Measurements from ENCODE around the gene RIC1. TPM values are rescaled to one million over a fixed set of nuclear protein-coding genes. Genes with fewer than 3 reads are reported as not detected.
"Not testable (repeated sequence)": the region's sequence is repeated elsewhere in the genome, so short reads cannot be mapped to it uniquely, and the experiment has no call there.

The RIC1 gene
- total RNA-seq, 2 experiments from 2014 or later, result 17.7 to 20.2 TPM

DNA sequence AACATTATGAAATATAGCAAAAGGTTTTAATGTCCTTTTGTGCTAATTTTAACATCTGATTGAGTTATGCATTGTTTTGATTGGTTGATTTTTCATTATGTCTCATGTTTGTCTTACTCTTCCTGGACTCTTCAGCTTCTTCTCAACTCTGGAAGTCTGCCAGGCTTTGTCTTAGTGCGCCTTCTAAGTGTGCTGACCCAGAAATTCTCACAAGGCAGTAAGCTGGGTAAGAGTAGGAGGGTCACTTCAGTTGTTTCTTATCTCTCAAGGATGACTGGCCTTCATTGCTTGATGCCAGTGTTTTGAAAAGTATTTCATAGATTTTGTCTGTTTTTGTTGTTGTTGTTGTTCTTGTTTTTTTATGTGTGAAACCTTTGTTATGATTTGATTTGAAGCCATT lies 59.2 kb downstream of the RIC1 start:
- no peaks in the 10 kb centered on the region for H3K27me3 Mint-ChIP-seq
- H3K4me3 Mint-ChIP-seq, result no peak overlapping the region
- H3K9me3 Mint-ChIP-seq, result peaks cover 9% of the 10 kb centered on the region
- no peak overlapping the region for H3K27ac Mint-ChIP-seq
- peaks cover 15% of the 10 kb centered on the region for H3K36me3 Mint-ChIP-seq (ENCODE audit: low read depth)
- CTCF ChIA-PET, result no interaction called here
- POLR2A ChIA-PET, result no interaction called here
- DNase-seq, result no peak
- H3K4me1 Mint-ChIP-seq, result no peaks in the 10 kb centered on the region

DNA sequence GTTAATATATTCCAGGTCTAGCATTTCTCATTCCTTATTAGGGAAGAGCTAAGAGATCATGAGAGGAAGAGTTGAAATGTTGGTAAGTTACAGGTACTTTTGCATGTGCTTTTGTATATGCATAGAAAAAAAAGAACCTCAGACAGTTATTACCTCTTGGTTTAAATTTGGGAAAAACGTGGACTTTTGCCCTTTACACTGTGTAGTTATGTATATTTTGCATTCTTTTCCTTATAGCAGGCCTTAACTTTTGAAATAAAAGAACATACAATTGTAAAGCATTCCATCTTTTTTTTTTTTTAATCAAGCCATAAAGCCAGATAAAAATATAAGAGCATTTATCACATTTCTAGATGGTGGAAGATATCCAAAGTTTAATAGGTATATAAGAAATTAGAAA lies 61.4 kb downstream of the RIC1 start:
- CTCF ChIA-PET, result no interaction called here
- POLR2A ChIA-PET, result no interaction called here

DNA sequence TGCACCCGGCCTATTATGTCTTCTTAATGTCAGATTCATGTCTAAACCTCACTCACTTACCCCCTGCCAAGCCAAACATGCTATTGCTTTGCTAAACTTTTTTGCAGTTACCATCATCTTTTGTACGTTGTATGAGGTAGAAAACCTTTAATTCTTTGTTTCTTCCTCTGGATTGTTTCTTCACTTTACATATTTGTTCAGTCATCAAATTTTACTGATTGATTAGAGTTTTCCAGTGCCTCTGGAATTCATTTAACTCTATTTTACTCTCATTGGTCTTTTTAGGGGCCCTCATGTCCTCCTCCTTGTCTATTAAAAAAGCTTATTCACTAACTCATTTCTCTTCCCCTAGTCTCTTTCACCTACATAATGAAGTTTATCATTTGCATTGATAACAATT lies 67.0 kb downstream of the RIC1 start:
- Mint-ChIP-seq H3K36me3 (ENCODE audit: low read depth) (peaks cover 18% of the 10 kb centered on the region), H3K27me3 (no peaks in the 10 kb centered on the region), H3K4me3 (no peak overlapping the region), H3K4me1 (no peaks in the 10 kb centered on the region), H3K27ac (no peak overlapping the region), H3K9me3 (peaks cover 1% of the 10 kb centered on the region)
- ChIA-PET CTCF (no interaction called here), POLR2A (interaction anchor here (0.7 kb wide), 1 partner anchor 419 kb away, joined by 3 read pairs; no protein-coding TSS in a partner anchor)
- DNase-seq, result no peak

More for the DNA sequence above, 61.4 kb downstream of the RIC1 start:
- peaks cover 2% of the 10 kb centered on the region for H3K36me3 Mint-ChIP-seq (ENCODE audit: low read depth)
- no peaks in the 10 kb centered on the region for H3K27me3 Mint-ChIP-seq
- no peaks in the 10 kb centered on the region for H3K4me1 Mint-ChIP-seq
- H3K4me3 Mint-ChIP-seq, result no peak overlapping the region
- H3K9me3 Mint-ChIP-seq, result no peaks in the 10 kb centered on the region
- DNase-seq, result no peak
- H3K27ac Mint-ChIP-seq, result no peak overlapping the region

DNA sequence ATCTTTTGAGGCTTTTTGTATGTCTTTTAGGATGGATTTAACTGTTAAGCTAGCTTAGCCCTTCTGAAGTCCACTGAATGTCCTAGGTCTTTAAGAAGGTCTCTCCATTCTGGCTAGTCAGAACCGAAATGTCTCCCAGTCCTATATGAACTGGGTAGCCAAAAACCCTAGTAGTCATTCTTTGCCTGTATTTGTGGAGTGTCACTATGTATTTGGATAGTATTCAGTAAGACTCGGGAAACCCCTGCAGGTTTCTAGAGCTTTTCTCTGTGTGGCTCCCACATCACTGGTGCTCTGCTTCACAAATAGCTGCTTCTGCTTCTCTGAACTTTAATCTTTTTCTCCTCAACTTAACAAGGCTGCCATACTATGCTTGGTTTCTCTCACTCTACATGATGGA lies 68.0 kb downstream of the RIC1 start:
- no peak for DNase-seq
- no peak overlapping the region for H3K27ac Mint-ChIP-seq
- H3K4me3 Mint-ChIP-seq, result no peak overlapping the region
- H3K27me3 Mint-ChIP-seq, result no peaks in the 10 kb centered on the region
- POLR2A ChIA-PET, result interaction anchor here (0.5 kb wide), 1 partner anchor 726 kb away, joined by 5 read pairs; no protein-coding TSS in a partner anchor
- no peaks in the 10 kb centered on the region for H3K4me1 Mint-ChIP-seq
- peaks cover 24% of the 10 kb centered on the region for H3K36me3 Mint-ChIP-seq (ENCODE audit: low read depth)
- peaks cover 4% of the 10 kb centered on the region for H3K9me3 Mint-ChIP-seq
- CTCF ChIA-PET, result no interaction called here

DNA sequence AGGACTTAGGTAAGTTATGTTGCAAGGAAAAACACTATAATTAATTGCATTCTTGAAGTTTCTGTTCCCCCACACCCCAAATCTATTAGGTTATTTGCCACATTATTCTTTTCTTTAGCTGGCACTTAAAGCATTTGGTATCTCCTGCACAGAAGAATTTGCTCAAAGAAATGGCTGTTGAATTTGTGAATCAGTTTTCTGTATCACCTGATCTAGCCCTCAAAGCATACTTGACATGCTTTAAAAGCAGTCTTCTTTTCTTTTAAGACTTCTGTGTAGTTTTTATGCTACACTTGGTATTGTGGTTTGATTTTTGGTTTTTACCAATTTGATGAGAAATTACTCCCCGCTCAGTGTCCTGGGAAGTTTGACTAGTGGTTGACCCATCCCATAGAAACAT lies 69.1 kb downstream of the RIC1 start:
- peaks cover 32% of the 10 kb centered on the region for H3K36me3 Mint-ChIP-seq (ENCODE audit: low read depth)
- peaks cover 6% of the 10 kb centered on the region for H3K9me3 Mint-ChIP-seq
- CTCF ChIA-PET, result no interaction called here
- no peaks in the 10 kb centered on the region for H3K27me3 Mint-ChIP-seq
- POLR2A ChIA-PET, result no interaction called here
- no peaks in the 10 kb centered on the region for H3K4me1 Mint-ChIP-seq
- no peak overlapping the region for H3K4me3 Mint-ChIP-seq
- no peak for DNase-seq
- H3K27ac Mint-ChIP-seq, result no peak overlapping the region

DNA sequence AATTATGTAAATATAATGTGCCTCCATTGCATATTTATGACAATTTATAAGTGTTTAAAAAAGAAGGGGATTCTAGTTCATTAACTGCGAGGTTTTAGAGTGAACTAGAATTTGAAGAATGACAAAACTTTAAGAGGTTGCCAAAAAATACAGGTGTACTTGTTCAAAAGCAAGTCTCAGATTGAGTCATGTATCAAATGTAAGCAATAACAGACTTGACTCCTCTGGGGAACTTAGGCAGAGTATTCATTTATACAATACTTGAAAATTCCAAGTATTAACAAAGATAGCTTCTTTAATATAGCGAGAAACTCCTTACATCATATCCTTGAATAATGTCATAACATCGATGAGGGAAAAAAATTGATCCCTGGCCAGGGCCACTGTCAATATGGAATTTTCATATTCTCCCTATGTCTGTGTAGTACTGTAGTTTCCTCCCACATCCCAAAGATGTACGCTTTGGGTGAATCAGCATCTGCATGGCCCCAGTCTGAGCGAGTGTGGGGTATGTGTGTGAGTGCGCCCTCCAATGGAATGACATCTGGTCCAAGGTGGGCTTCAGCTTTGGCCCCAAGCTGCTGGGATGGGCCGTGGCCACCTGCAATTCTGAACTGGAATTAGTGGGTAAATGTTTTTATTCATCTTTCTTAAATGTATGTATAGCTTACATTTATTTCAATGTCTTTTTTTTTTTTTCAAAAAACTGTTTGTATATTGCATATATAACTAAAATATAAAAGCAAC lies 70.1 kb downstream of the RIC1 start:
- Mint-ChIP-seq H3K27me3 (no peaks in the 10 kb centered on the region), H3K36me3 (ENCODE audit: low read depth) (peaks cover 35% of the 10 kb centered on the region), H3K27ac (no peak overlapping the region), H3K9me3 (peaks cover 6% of the 10 kb centered on the region), H3K4me1 (no peaks in the 10 kb centered on the region), H3K4me3 (no peak overlapping the region)
- POLR2A ChIA-PET, result no interaction called here
- CTCF ChIA-PET, result interaction anchor here (0.6 kb wide), 1 partner anchor 60 kb away, joined by 3 read pairs; no protein-coding TSS in a partner anchor
- no peak for DNase-seq

DNA sequence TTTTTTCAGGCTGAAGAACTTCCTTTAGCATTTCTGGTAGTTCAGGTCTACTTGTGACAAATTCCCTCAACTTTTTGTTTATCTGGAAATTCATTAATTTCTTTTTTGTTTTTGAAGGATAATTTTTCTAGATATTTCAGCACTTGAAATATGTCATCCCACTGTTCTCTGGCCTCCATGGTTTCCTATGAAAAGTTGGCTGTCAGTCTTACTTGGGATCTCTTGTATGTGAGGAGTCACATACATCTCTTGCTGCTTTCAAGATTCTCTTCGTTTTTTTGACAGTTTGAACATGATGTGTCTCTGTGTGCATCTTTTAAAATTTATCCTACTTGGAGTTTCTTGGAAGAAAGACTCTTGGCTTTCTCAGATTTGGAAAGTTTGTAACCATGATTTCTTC lies 79.5 kb downstream of the RIC1 start:
- Mint-ChIP-seq H3K4me3 (no peak overlapping the region), H3K36me3 (ENCODE audit: low read depth) (peaks cover 56% of the 10 kb centered on the region), H3K9me3 (peaks cover 26% of the 10 kb centered on the region), H3K27me3 (no peaks in the 10 kb centered on the region), H3K27ac (no peak overlapping the region), H3K4me1 (no peaks in the 10 kb centered on the region)
- CTCF ChIA-PET, result no interaction called here
- POLR2A ChIA-PET, result no interaction called here
- no peak for DNase-seq

DNA sequence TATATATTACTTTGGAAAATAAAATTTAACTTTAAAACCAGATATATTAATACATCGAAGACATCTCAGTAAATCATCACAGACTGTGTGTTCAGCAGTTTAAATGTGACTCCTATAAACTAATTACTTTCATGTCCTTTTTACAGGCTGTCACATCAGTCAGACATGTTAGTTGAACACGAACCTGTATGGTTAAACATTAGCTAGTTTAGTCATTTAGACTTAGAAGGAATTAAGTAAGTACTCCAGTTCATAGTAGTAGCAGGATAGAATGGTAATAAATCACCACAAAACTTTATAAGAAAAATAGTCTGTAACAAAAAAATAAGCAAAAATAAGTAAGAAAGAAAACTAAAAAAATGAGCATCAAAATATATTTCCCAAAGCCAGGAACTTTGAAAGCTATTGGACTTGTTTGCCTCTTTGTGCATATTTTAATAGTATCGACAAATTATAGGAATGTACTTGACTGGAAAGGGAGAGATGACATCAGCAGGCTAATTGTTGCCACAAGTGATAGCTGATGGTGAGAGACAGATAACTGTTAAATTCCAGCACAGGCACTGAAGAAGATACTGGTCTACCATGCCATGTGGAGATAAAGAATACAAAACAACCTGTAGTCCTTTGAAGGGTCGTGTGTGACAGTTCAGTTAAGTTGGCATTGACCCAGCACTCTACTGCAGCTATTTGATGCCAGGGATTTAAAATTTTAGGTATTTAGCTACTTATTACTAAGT lies 83.9 kb downstream of the RIC1 start:
- no peak overlapping the region for H3K4me3 Mint-ChIP-seq

DNA sequence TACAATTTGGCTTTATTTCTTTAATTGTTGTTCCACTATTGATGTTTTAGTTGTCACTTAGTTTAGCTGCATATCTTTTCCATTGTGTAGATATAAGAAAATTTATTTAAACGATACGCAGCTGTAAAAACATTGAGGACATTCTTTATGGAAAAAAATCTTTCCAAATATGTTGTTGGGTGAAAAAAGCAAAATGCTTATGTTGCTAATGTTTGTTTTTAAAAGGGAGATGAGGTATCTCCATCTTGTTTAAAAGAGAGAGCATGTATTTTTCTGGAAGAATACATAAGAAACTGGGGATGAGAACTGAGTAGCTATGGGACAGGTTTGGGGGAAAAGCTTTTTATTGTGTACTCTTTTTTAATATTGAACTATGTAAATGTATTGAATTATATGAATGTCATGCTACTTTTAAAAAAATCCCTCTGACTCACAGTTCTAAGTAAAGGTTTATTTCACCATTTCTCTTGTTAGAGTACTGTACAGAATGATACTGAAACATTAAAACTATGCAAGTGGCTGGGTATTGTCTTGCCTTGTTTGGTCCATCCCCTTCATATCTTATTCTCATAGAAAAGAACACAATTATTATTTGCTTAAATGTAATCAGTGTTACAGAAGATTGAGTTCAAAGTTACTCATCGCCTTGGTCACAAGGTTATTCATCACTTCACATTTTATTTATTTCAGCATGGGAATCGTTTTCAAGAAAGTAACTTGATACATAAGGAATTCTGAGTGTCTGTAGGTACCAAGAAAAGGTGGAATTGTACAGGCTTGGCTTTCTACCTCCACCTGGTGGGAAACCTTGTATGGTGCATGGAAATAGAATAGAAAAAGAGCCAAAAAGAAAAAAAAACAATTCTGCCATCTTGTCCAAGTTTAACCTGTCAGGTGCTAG lies 85.8 kb downstream of the RIC1 start:
- Mint-ChIP-seq H3K27me3 (no peaks in the 10 kb centered on the region), H3K4me1 (no peaks in the 10 kb centered on the region), H3K9me3 (peaks cover 10% of the 10 kb centered on the region), H3K36me3 (ENCODE audit: low read depth) (peaks cover 60% of the 10 kb centered on the region), H3K4me3 (no peak overlapping the region), H3K27ac (no peak overlapping the region)
- DNase-seq, result no peak
- POLR2A ChIA-PET, result no interaction called here
- CTCF ChIA-PET, result no interaction called here

More for the DNA sequence above, 83.9 kb downstream of the RIC1 start:
- POLR2A ChIA-PET, result no interaction called here
- DNase-seq, result no peak
- CTCF ChIA-PET, result interaction anchor here (1.0 kb wide), 1 partner anchor 30 kb away, joined by 5 read pairs; no protein-coding TSS in a partner anchor
- no peaks in the 10 kb centered on the region for H3K4me1 Mint-ChIP-seq
- peaks cover 26% of the 10 kb centered on the region for H3K9me3 Mint-ChIP-seq
- H3K27me3 Mint-ChIP-seq, result no peaks in the 10 kb centered on the region
- no peak overlapping the region for H3K27ac Mint-ChIP-seq
- peaks cover 72% of the 10 kb centered on the region for H3K36me3 Mint-ChIP-seq (ENCODE audit: low read depth)

DNA sequence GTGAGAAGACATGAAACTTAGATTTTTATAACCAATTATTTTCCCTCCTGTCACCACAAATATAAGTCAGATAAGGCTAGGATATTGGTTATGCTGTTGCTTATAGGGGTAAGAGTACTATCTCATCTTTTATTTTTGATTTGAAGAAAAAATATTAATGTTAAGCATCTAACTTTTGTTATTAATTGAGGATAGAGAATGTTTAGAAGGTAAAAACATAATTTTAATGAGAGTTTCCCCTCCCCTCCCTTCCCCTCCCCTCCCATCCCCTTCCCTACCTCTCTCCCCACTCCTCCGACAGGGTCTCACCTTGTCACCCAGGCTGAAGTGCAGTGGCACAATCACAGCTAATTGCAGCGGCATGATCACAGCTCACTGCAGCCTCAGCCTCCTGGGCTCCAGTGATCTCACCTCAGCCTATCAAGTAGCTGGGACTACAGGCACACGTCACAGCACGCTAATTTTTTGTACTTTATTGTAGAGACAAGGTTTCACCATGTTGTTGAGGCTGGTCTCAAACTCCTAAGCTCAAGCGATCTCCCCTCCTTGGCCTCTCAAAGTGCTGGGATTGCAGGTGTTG lies 86.7 kb downstream of the RIC1 start:
- peaks cover 56% of the 10 kb centered on the region for H3K36me3 Mint-ChIP-seq (ENCODE audit: low read depth)
- no peak for DNase-seq
- POLR2A ChIA-PET, result no interaction called here
- no peak overlapping the region for H3K27ac Mint-ChIP-seq
- peaks cover 10% of the 10 kb centered on the region for H3K9me3 Mint-ChIP-seq
- no peaks in the 10 kb centered on the region for H3K27me3 Mint-ChIP-seq
- no peaks in the 10 kb centered on the region for H3K4me1 Mint-ChIP-seq
- CTCF ChIA-PET, result no interaction called here
- no peak overlapping the region for H3K4me3 Mint-ChIP-seq

DNA sequence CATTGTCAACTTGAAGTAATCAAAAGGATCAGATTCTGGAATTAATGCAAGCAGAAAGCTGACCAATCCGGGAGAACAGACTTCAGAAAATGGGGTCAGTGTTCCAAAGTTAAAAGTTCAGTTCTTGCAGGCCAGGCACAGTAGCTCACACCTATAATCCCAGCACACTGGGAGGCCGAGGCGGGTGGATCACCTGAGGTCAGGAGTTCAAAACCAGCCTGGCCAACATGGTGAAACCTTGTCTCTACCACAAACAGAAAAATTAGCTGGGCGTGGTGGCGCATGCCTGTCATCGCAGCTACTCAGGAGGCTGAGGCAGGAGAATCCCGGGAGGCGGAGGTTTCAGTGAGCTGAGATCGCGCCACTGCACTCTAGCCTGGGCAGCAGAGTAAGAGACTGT lies 88.5 kb downstream of the RIC1 start:
- H3K27me3 Mint-ChIP-seq, DNase-seq, H3K4me1 Mint-ChIP-seq, POLR2A ChIA-PET, H3K4me3 Mint-ChIP-seq, H3K27ac Mint-ChIP-seq, H3K9me3 Mint-ChIP-seq: not testable (repeated sequence)
- CTCF ChIA-PET, result interaction anchor here (0.7 kb wide), 1 partner anchor 21 kb away, joined by 3 read pairs; no protein-coding TSS in a partner anchor
- peaks cover 56% of the 10 kb centered on the region for H3K36me3 Mint-ChIP-seq (ENCODE audit: low read depth)

DNA sequence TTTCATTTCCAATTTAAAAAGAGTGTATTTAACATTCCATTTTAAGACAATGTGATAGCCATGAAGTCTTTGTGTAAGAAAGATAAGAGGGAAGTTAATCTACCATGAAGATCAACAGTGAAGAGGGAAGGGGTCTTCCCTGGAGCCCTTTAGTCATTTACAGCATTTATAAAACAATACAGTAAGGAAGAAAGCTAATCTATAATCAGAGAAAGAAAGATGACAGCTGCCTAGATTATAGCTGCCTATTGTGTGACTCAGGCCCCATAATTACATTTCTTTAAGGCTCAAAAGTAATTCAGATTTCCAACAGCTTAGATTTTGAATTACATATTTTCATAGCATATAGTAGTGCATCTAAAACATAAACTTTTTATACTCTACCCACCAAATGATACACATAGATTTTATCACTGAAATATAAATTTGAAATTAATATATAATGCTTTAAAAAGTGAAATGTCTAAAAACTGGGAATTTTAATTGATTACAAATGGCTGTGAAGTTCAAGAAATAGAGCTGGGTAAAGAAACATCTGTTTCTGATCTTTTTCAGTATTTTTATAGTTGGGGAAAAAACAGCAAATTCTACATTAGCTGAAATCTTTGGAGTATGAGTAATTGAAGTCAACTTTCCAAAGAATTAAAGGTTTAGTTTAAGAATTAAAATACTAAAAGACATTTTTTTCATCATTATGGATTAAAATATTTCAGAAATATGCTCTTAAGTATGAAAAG lies 89.6 kb downstream of the RIC1 start:
- no peaks in the 10 kb centered on the region for H3K4me1 Mint-ChIP-seq
- POLR2A ChIA-PET, result no interaction called here

More for the DNA sequence above, 89.6 kb downstream of the RIC1 start:
- no peak overlapping the region for H3K27ac Mint-ChIP-seq
- no peaks in the 10 kb centered on the region for H3K27me3 Mint-ChIP-seq
- no peak for DNase-seq
- H3K9me3 Mint-ChIP-seq, result peaks cover 15% of the 10 kb centered on the region
- no peak overlapping the region for H3K4me3 Mint-ChIP-seq
- peaks cover 59% of the 10 kb centered on the region for H3K36me3 Mint-ChIP-seq (ENCODE audit: low read depth)
- CTCF ChIA-PET, result interaction anchor here (0.6 kb wide), 1 partner anchor 9 kb away, joined by 3 read pairs; no protein-coding TSS in a partner anchor
